Endodermal cell (in vitro differentiated cells): ENCODE data around the gene ENPP4. TPM values are rescaled to one million over a fixed set of nuclear protein-coding genes. Genes with fewer than 3 reads are reported as not detected.

Source experiments
- DNase-seq: peaks from one replicate; pipeline ENCODE4 v3.0.0-alpha.2; 2017
- H3K27ac ChIP-seq: 2 replicates; pipeline ENCODE4 v1.5.1; 2013; ENCODE audit warnings: mild to moderate bottlenecking, low read depth, low read length, moderate library complexity
- H3K27me3 ChIP-seq: 2 replicates; pipeline ENCODE4 v1.6.1; 2013; ENCODE audit warnings: mild to moderate bottlenecking, low read length, moderate library complexity; ENCODE audit not compliant: insufficient read depth, control insufficient read depth, poor library complexity, severe bottlenecking
- H3K36me3 ChIP-seq: 2 replicates; pipeline ENCODE4 v1.7.0; 2013; ENCODE audit warnings: mild to moderate bottlenecking, low read length, moderate library complexity; ENCODE audit not compliant: control insufficient read depth, insufficient read depth
- H3K4me1 ChIP-seq: one replicate; pipeline ENCODE4 v1.7.0; 2013; ENCODE audit warnings: low read length; ENCODE audit not compliant: control insufficient read depth, insufficient read depth
- H3K4me3 ChIP-seq: 2 replicates; pipeline ENCODE4 v1.5.1; 2013; ENCODE audit warnings: mild to moderate bottlenecking, low read length, moderate library complexity
- H3K9ac ChIP-seq: 2 replicates; pipeline ENCODE4 v1.6.1; 2013; ENCODE audit warnings: mild to moderate bottlenecking, low read length, moderate library complexity; ENCODE audit not compliant: poor library complexity, severe bottlenecking; ENCODE audit errors: extremely low read depth
- H3K9me3 ChIP-seq: 2 replicates; pipeline ENCODE4 v1.6.1; 2013; ENCODE audit warnings: mild to moderate bottlenecking, low read length, moderate library complexity; ENCODE audit not compliant: control insufficient read depth
- H3K27ac Mint-ChIP-seq: 2 replicates; pipeline ENCODE4 v1.8.0; 2020; ENCODE audit warnings: mixed read lengths
- H3K27me3 Mint-ChIP-seq: 2 replicates; pipeline ENCODE4 v1.8.0; 2021; ENCODE audit warnings: mild to moderate bottlenecking, mixed read lengths; ENCODE audit not compliant: insufficient read depth
- H3K36me3 Mint-ChIP-seq: 2 replicates; pipeline ENCODE4 v1.8.0; 2020; ENCODE audit warnings: low read depth, mixed read lengths
- H3K4me1 Mint-ChIP-seq: 2 replicates; pipeline ENCODE4 v1.8.0; 2020; ENCODE audit warnings: mixed read lengths
- H3K4me3 Mint-ChIP-seq: 2 replicates; pipeline ENCODE4 v1.8.0; 2020; ENCODE audit warnings: mild to moderate bottlenecking, moderate library complexity, mixed read lengths
- H3K9me3 Mint-ChIP-seq: 2 replicates; pipeline ENCODE4 v1.8.0; 2020; ENCODE audit warnings: mild to moderate bottlenecking, mixed read lengths
- CTCF ChIP-seq: fragments of 200-600 bp; sonication (generic); conservative IDR thresholded peaks from 2 replicates; pipeline ENCODE4 v1.5.0; 2021; ENCODE audit warnings: antibody characterized with exemption, mild to moderate bottlenecking
- WGBS, 2 experiments: methylation state at CpG; one replicate each; pipeline versions ENCODE4 v1.1.5 to v1.1.7; 2013; ENCODE audit warnings: missing lambda C conversion rate in 2 of 2, mixed read lengths in 1 of 2; ENCODE audit not compliant: insufficient coverage in 1 of 2, insufficient read length in 1 of 2; 5-methylcytosine and 5-hydroxymethylcytosine counted together
- total RNA-seq, 2 donors: library from RNA; stranded (reverse); fragmentation: NEBNext Ultra II Directional in 1 of 2; extraction: Animal tissue kit (Norgen Biotek cat#: 25700) in 1 of 2; gene quantifications; 2 replicates in 1 of 2; 3 replicates in 1 of 2; pipeline ENCODE4 v1.2.1, GENCODE V29; 2021

ENPP4 gene
- total RNA-seq, 2 donors from 2014 or later = 3.5 to 7.2 TPM

DNA sequence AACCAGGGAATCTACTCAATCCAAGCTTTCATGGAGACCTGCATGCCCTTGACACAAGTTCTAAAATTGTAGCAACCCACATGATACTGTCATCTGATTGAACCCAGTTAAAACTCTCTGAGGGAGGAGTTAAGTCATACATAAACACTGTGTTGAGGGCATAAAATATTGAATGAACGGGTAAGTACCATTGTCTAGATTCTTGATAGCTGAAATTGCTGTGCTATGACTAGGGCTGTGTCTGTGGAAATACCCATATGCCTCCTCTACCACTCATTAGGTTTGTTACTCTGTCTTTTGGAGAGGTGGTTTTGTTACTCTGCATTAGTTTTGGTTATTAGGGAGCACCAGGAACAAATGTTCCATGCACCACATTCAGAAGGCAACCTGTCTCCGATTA lies 7.6 kb downstream of the ENPP4 start:
- no peaks in the 10 kb centered on the region for H3K36me3 Mint-ChIP-seq
- 80 to 95% methylated on average over 1 to 2 of the region's 2 CpGs for WGBS, 2 experiments

DNA sequence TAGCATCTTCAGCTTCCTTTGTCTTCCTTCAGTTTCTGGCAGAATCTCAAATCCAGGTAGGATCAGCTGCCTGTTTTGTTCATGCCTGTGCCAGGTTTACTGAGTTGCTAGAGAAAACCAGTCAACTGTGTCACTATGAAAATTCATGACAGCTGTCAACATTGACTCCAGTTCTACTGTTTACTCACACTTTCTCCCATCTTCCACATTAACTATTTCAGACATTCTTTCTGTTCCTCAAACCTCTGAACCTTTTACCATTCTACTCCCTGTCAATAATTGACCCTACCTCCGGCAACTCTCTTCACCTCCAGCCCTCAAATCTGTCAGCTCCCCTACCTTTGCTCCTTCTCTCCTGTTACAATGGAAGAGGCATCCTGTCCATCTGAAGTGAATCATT lies 8.5 kb downstream of the ENPP4 start:
- H3K4me1 ChIP-seq = no peaks in the 10 kb centered on the region
- Mint-ChIP-seq H3K27me3 (peaks cover 9% of the 10 kb centered on the region), H3K4me1 (peaks cover 11% of the 10 kb centered on the region), H3K4me3 (no peak overlapping the region), H3K36me3 (no peaks in the 10 kb centered on the region), H3K9me3 (no peaks in the 10 kb centered on the region), H3K27ac (no peak overlapping the region)
- no peaks in the 10 kb centered on the region for H3K27me3 ChIP-seq
- WGBS, 2 experiments = 78 to 88% methylated on average over 1 of the region's 1 CpG
- H3K9me3 ChIP-seq = no peaks in the 10 kb centered on the region
- no peak overlapping the region for H3K4me3 ChIP-seq
- TF ChIP-seq CTCF = no peak
- no peak for DNase-seq
- no peak overlapping the region for H3K9ac ChIP-seq
- no peaks in the 10 kb centered on the region for H3K36me3 ChIP-seq
- no peak overlapping the region for H3K27ac ChIP-seq

More for the DNA sequence above, 7.6 kb downstream of the ENPP4 start:
- Mint-ChIP-seq H3K4me1 (peaks cover 14% of the 10 kb centered on the region), H3K9me3 (no peaks in the 10 kb centered on the region), H3K27ac (no peak overlapping the region), H3K27me3 (peaks cover 10% of the 10 kb centered on the region), H3K4me3 (no peak overlapping the region)
- Histone ChIP-seq H3K4me3 (no peak overlapping the region), H3K9me3 (no peaks in the 10 kb centered on the region), H3K4me1 (no peaks in the 10 kb centered on the region), H3K27ac (no peak overlapping the region), H3K27me3 (no peaks in the 10 kb centered on the region), H3K36me3 (no peaks in the 10 kb centered on the region), H3K9ac (no peak overlapping the region)
- DNase-seq = no peak
- TF ChIP-seq CTCF = no peak

GRCh38 chr6:46144270-46144669 lies 14.5 kb downstream of the ENPP4 start:
- Mint-ChIP-seq H3K4me3 (no peak overlapping the region), H3K27me3 (no peaks in the 10 kb centered on the region), H3K4me1 (peaks cover 6% of the 10 kb centered on the region), H3K27ac (no peak overlapping the region), H3K9me3 (no peaks in the 10 kb centered on the region), H3K36me3 (no peaks in the 10 kb centered on the region)
- no peak for DNase-seq
- H3K4me3 ChIP-seq = no peak overlapping the region
- H3K27ac ChIP-seq = no peak overlapping the region
- WGBS, 2 experiments = 90% methylated on average over 1 of the region's 1 CpG; no CpG with 5 or more reads in 1 of the 2 experiments
- H3K4me1 ChIP-seq = no peaks in the 10 kb centered on the region
- no peaks in the 10 kb centered on the region for H3K36me3 ChIP-seq
- no peaks in the 10 kb centered on the region for H3K9me3 ChIP-seq
- no peak for TF ChIP-seq CTCF
- H3K27me3 ChIP-seq = no peaks in the 10 kb centered on the region
- no peak overlapping the region for H3K9ac ChIP-seq
